GM23338 (cell line): ENCODE measurements around the gene RCOR1. TPM values are rescaled to one million over a fixed set of nuclear protein-coding genes. Genes with fewer than 3 reads are reported as not detected.

Experiments used
- ATAC-seq: fragments of 200-7000 bp; cut with Tn5 transposase; 3 replicates; pipeline ENCODE4 v1.9.1; 2020
- DNase-seq: peaks from one replicate; pipeline ENCODE4 v3.0.0-alpha.2; 2015; ENCODE audit warnings: low spot score
- H2AFZ ChIP-seq: fragments of 200-600 bp; sonication (generic); 2 replicates; pipeline ENCODE4 v1.8.0; 2016; ENCODE audit warnings: antibody characterized with exemption, mild to moderate bottlenecking, moderate library complexity
- H3F3A ChIP-seq: fragments of 200-600 bp; sonication (generic); replicated peaks from 2 replicates; pipeline ENCODE4 v1.8.0; 2017; ENCODE audit warnings: antibody characterized with exemption, mixed run types, low read depth
- H3K27ac ChIP-seq: fragments of 200-600 bp; sonication (generic); 2 replicates; pipeline ENCODE4 v1.6.1; 2016; ENCODE audit warnings: low read depth
- H3K27me3 ChIP-seq: fragments of 200-600 bp; sonication (generic); 2 replicates; pipeline ENCODE4 v1.8.0; 2016; ENCODE audit warnings: mild to moderate bottlenecking, mixed run types, moderate library complexity; ENCODE audit not compliant: insufficient read depth
- H3K36me3 ChIP-seq: fragments of 200-600 bp; sonication (generic); 2 replicates; pipeline ENCODE4 v1.8.0; 2016; ENCODE audit warnings: mild to moderate bottlenecking; ENCODE audit not compliant: insufficient read depth
- H3K4me1 ChIP-seq: fragments of 200-600 bp; sonication (generic); 2 replicates; pipeline ENCODE4 v1.8.0; 2016; ENCODE audit warnings: mild to moderate bottlenecking, moderate library complexity; ENCODE audit not compliant: insufficient read depth
- H3K4me2 ChIP-seq: fragments of 200-600 bp; sonication (generic); 2 replicates; pipeline ENCODE4 v1.7.1; 2017; ENCODE audit warnings: mixed run types
- H3K4me3 ChIP-seq: fragments of 200-600 bp; sonication (generic); 2 replicates; pipeline ENCODE4 v1.6.1; 2016; ENCODE audit warnings: mixed run types
- H3K79me2 ChIP-seq: fragments of 200-600 bp; sonication (generic); replicated peaks from 2 replicates; pipeline ENCODE4 v1.8.0; 2017; ENCODE audit warnings: mild to moderate bottlenecking; ENCODE audit not compliant: insufficient read depth
- H3K9me2 ChIP-seq: fragments of 200-600 bp; sonication (generic); 2 replicates; pipeline ENCODE4 v1.8.0; 2017; ENCODE audit not compliant: insufficient read depth
- H4K20me1 ChIP-seq: fragments of 200-600 bp; sonication (generic); replicated peaks from 2 replicates; pipeline ENCODE4 v1.8.0; 2017; ENCODE audit warnings: mild to moderate bottlenecking; ENCODE audit not compliant: insufficient read depth
- H3K27ac Mint-ChIP-seq: 2 replicates; pipeline ENCODE4 v1.8.0; 2020; ENCODE audit warnings: inconsistent platforms, mild to moderate bottlenecking, moderate library complexity, mixed read lengths
- H3K27me3 Mint-ChIP-seq: 3 replicates; pipeline ENCODE4 v1.8.0; 2022; ENCODE audit warnings: low read depth, mild to moderate bottlenecking, moderate library complexity, mixed read lengths, inconsistent platforms; ENCODE audit not compliant: insufficient read depth, poor library complexity
- H3K36me3 Mint-ChIP-seq: 3 replicates; pipeline ENCODE4 v1.8.0; 2021; ENCODE audit warnings: low read depth, mild to moderate bottlenecking, inconsistent platforms, moderate library complexity, mixed read lengths
- H3K4me1 Mint-ChIP-seq: 3 replicates; pipeline ENCODE4 v1.8.0; 2020; ENCODE audit warnings: mild to moderate bottlenecking, inconsistent platforms, mixed read lengths
- H3K4me3 Mint-ChIP-seq: 3 replicates; pipeline ENCODE4 v1.8.0; 2021; ENCODE audit warnings: moderate library complexity, mild to moderate bottlenecking, inconsistent platforms, mixed read lengths
- H3K9me3 Mint-ChIP-seq: 3 replicates; pipeline ENCODE4 v1.8.0; 2020; ENCODE audit warnings: moderate library complexity, mild to moderate bottlenecking, inconsistent platforms, mixed read lengths
- CREB1 ChIP-seq: fragments of 250-450 bp; sonication (Bioruptor Pico); IDR thresholded peaks from 2 replicates; pipeline ENCODE4 v1.5.0; 2020; ENCODE audit warnings: low read depth, mild to moderate bottlenecking, moderate library complexity
- ETS1 ChIP-seq: IDR thresholded peaks from 2 replicates; pipeline ENCODE4 v1.6.1; 2016; ENCODE audit warnings: antibody characterized with exemption
- EZH2 ChIP-seq: fragments of 200-600 bp; sonication (generic); IDR thresholded peaks from one replicate; pipeline ENCODE4 v1.8.0; 2017; ENCODE audit warnings: antibody characterized with exemption, mild to moderate bottlenecking, low read depth; ENCODE audit not compliant: unreplicated experiment
- EZH2phosphoT487 ChIP-seq: fragments of 200-600 bp; sonication (generic); IDR thresholded peaks from one replicate; pipeline ENCODE4 v1.8.1; 2018; ENCODE audit warnings: antibody characterized with exemption; ENCODE audit not compliant: unreplicated experiment
- JUNB ChIP-seq: IDR thresholded peaks from one replicate; pipeline ENCODE4 v1.6.1; 2016; ENCODE audit warnings: antibody characterized with exemption; ENCODE audit not compliant: unreplicated experiment
- NANOG ChIP-seq: IDR thresholded peaks from 2 replicates; pipeline ENCODE4 v1.6.1; 2016; ENCODE audit warnings: antibody characterized with exemption, borderline replicate concordance
- POLR2AphosphoS5 ChIP-seq: IDR thresholded peaks from 2 replicates; pipeline ENCODE4 v1.6.1; 2016; ENCODE audit warnings: antibody characterized with exemption, low read depth
- STAT1 ChIP-seq: IDR thresholded peaks from one replicate; pipeline ENCODE4 v1.6.1; 2016; ENCODE audit warnings: antibody characterized with exemption; ENCODE audit not compliant: unreplicated experiment
- ZNF114 ChIP-seq: fragments of 250-450 bp; sonication (Bioruptor Pico); IDR thresholded peaks from 2 replicates; pipeline ENCODE4 v1.5.0; 2020; ENCODE audit warnings: mild to moderate bottlenecking, moderate library complexity
- ZNF331 ChIP-seq: fragments of 250-450 bp; sonication (Bioruptor Pico); IDR thresholded peaks from 2 replicates; pipeline ENCODE4 v1.5.0; 2020; ENCODE audit warnings: low read depth, mild to moderate bottlenecking, moderate library complexity
- polyA plus RNA-seq: library from polyadenylated mRNA; unstranded; fragments of >200 nt; fragmentation: Nextera tagmentation; extraction: Ambion mirVana; gene quantifications from 2 replicates; pipeline ENCODE4 v1.2.1, GENCODE V29; 2016
- total RNA-seq: library from RNA; depleted of rRNA; stranded (reverse); fragments of >200 nt; shearing (Covaris generic); gene quantifications from 2 replicates; pipeline ENCODE4 v1.2.3, GENCODE V29; 2014
- TF ChIP-seq, protein P1 (sequence below): fragments of 250-450 bp; sonication (Bioruptor Pico); IDR thresholded peaks from 2 replicates; pipeline ENCODE4 v1.5.0; 2020; ENCODE audit warnings: mild to moderate bottlenecking, moderate library complexity
- TF ChIP-seq, protein P2 (sequence below): IDR thresholded peaks from one replicate; pipeline ENCODE4 v1.6.1; 2018; ENCODE audit warnings: antibody characterized with exemption; ENCODE audit not compliant: unreplicated experiment
- TF ChIP-seq, protein P3 (sequence below), 2 experiments: fragments of 200-600 bp in 1 of 2; sonication (generic) in 1 of 2; conservative IDR thresholded peaks; 2 replicates each; pipeline versions ENCODE4 v1.5.1 to v1.6.1; 2016 to 2017; ENCODE audit warnings: antibody characterized with exemption in 2 of 2, low read depth in 2 of 2, mild to moderate bottlenecking in 2 of 2, moderate library complexity in 1 of 2

Gene RCOR1
- total and polyA plus RNA-seq, 2 experiments from 2014 or later = 7.6 to 26.1 TPM

- no peak overlapping the region for H3K27ac ChIP-seq
- DNase-seq (no peak), ATAC-seq (no peak)
- H3F3A ChIP-seq = no peaks in the 10 kb centered on the region
- TF ChIP-seq EZH2 = no peak
- no peak for TF ChIP-seq POLR2AphosphoS5
- TF ChIP-seq ZNF114 (CRISPR knock-in tag) = no peak
- TF ChIP-seq ETS1 = no peak
- TF ChIP-seq STAT1 = no peak
- TF ChIP-seq, protein P1, sequence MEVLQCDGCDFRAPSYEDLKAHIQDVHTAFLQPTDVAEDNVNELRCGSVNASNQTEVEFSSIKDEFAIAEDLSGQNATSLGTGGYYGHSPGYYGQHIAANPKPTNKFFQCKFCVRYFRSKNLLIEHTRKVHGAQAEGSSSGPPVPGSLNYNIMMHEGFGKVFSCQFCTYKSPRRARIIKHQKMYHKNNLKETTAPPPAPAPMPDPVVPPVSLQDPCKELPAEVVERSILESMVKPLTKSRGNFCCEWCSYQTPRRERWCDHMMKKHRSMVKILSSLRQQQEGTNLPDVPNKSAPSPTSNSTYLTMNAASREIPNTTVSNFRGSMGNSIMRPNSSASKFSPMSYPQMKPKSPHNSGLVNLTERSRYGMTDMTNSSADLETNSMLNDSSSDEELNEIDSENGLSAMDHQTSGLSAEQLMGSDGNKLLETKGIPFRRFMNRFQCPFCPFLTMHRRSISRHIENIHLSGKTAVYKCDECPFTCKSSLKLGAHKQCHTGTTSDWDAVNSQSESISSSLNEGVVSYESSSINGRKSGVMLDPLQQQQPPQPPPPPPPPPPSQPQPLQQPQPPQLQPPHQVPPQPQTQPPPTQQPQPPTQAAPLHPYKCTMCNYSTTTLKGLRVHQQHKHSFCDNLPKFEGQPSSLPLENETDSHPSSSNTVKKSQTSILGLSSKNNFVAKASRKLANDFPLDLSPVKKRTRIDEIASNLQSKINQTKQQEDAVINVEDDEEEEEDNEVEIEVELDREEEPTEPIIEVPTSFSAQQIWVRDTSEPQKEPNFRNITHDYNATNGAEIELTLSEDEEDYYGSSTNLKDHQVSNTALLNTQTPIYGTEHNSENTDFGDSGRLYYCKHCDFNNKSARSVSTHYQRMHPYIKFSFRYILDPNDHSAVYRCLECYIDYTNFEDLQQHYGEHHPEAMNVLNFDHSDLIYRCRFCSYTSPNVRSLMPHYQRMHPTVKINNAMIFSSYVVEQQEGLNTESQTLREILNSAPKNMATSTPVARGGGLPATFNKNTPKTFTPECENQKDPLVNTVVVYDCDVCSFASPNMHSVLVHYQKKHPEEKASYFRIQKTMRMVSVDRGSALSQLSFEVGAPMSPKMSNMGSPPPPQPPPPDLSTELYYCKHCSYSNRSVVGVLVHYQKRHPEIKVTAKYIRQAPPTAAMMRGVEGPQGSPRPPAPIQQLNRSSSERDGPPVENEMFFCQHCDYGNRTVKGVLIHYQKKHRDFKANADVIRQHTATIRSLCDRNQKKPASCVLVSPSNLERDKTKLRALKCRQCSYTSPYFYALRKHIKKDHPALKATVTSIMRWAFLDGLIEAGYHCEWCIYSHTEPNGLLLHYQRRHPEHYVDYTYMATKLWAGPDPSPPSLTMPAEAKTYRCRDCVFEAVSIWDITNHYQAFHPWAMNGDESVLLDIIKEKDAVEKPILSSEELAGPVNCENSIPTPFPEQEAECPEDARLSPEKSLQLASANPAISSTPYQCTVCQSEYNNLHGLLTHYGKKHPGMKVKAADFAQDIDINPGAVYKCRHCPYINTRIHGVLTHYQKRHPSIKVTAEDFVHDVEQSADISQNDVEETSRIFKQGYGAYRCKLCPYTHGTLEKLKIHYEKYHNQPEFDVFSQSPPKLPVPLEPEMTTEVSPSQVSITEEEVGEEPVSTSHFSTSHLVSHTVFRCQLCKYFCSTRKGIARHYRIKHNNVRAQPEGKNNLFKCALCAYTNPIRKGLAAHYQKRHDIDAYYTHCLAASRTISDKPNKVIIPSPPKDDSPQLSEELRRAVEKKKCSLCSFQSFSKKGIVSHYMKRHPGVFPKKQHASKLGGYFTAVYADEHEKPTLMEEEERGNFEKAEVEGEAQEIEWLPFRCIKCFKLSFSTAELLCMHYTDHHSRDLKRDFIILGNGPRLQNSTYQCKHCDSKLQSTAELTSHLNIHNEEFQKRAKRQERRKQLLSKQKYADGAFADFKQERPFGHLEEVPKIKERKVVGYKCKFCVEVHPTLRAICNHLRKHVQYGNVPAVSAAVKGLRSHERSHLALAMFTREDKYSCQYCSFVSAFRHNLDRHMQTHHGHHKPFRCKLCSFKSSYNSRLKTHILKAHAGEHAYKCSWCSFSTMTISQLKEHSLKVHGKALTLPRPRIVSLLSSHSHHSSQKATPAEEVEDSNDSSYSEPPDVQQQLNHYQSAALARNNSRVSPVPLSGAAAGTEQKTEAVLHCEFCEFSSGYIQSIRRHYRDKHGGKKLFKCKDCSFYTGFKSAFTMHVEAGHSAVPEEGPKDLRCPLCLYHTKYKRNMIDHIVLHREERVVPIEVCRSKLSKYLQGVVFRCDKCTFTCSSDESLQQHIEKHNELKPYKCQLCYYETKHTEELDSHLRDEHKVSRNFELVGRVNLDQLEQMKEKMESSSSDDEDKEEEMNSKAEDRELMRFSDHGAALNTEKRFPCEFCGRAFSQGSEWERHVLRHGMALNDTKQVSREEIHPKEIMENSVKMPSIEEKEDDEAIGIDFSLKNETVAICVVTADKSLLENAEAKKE (CRISPR knock-in tag) = no peak
- no peak for TF ChIP-seq JUNB
- TF ChIP-seq, protein P2, sequence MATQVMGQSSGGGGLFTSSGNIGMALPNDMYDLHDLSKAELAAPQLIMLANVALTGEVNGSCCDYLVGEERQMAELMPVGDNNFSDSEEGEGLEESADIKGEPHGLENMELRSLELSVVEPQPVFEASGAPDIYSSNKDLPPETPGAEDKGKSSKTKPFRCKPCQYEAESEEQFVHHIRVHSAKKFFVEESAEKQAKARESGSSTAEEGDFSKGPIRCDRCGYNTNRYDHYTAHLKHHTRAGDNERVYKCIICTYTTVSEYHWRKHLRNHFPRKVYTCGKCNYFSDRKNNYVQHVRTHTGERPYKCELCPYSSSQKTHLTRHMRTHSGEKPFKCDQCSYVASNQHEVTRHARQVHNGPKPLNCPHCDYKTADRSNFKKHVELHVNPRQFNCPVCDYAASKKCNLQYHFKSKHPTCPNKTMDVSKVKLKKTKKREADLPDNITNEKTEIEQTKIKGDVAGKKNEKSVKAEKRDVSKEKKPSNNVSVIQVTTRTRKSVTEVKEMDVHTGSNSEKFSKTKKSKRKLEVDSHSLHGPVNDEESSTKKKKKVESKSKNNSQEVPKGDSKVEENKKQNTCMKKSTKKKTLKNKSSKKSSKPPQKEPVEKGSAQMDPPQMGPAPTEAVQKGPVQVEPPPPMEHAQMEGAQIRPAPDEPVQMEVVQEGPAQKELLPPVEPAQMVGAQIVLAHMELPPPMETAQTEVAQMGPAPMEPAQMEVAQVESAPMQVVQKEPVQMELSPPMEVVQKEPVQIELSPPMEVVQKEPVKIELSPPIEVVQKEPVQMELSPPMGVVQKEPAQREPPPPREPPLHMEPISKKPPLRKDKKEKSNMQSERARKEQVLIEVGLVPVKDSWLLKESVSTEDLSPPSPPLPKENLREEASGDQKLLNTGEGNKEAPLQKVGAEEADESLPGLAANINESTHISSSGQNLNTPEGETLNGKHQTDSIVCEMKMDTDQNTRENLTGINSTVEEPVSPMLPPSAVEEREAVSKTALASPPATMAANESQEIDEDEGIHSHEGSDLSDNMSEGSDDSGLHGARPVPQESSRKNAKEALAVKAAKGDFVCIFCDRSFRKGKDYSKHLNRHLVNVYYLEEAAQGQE = no peak
- no peak for TF ChIP-seq NANOG
- TF ChIP-seq, protein P3, sequence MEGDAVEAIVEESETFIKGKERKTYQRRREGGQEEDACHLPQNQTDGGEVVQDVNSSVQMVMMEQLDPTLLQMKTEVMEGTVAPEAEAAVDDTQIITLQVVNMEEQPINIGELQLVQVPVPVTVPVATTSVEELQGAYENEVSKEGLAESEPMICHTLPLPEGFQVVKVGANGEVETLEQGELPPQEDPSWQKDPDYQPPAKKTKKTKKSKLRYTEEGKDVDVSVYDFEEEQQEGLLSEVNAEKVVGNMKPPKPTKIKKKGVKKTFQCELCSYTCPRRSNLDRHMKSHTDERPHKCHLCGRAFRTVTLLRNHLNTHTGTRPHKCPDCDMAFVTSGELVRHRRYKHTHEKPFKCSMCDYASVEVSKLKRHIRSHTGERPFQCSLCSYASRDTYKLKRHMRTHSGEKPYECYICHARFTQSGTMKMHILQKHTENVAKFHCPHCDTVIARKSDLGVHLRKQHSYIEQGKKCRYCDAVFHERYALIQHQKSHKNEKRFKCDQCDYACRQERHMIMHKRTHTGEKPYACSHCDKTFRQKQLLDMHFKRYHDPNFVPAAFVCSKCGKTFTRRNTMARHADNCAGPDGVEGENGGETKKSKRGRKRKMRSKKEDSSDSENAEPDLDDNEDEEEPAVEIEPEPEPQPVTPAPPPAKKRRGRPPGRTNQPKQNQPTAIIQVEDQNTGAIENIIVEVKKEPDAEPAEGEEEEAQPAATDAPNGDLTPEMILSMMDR (conservative IDR thresholded peaks at IDR 0.05; ENCODE audit: low read depth in 2 of 2) = no peak
- no peak for TF ChIP-seq EZH2phosphoT487
- no peak for TF ChIP-seq ZNF331 (CRISPR knock-in tag)
- no peak for TF ChIP-seq CREB1 (CRISPR knock-in tag)
- H3K4me3 ChIP-seq = no peak overlapping the region
- H3K27me3 Mint-ChIP-seq = peaks cover 13% of the 10 kb centered on the region
- no peaks in the 10 kb centered on the region for H3K4me1 ChIP-seq
- no peak overlapping the region for H3K27ac Mint-ChIP-seq
- H3K36me3 ChIP-seq = no peaks in the 10 kb centered on the region
- no peak overlapping the region for H2AFZ ChIP-seq
- peaks cover 2% of the 10 kb centered on the region; the same call in 1 of the 3 replicates for H3K4me1 Mint-ChIP-seq
- H3K79me2 ChIP-seq = no peaks in the 10 kb centered on the region
- no peaks in the 10 kb centered on the region for H3K27me3 ChIP-seq
- peaks cover 2% of the 10 kb centered on the region; the same call in 2 of the 3 replicates for H3K36me3 Mint-ChIP-seq
- H3K4me3 Mint-ChIP-seq = no peak overlapping the region
- H3K9me2 ChIP-seq = no peaks in the 10 kb centered on the region
- H3K4me2 ChIP-seq = no peak overlapping the region
- no peaks in the 10 kb centered on the region; the same call in 1 of the 2 replicates for H4K20me1 ChIP-seq
- no peaks in the 10 kb centered on the region for H3K9me3 Mint-ChIP-seq
Observed at GRCh38 chr14:102734436-102734835, 142.0 kb downstream of the RCOR1 start.
